DND-41 (cell line): ENCODE results near the gene NF1.

Experiments
- CTCF ChIP-seq: IDR thresholded peaks from 2 replicates; pipeline ENCODE4 v1.5.1; 2012; ENCODE audit warnings: borderline replicate concordance, low read length, moderate library complexity, mild to moderate bottlenecking; ENCODE audit not compliant: poor library complexity, severe bottlenecking; ENCODE audit errors: extremely low read depth
- EZH2 ChIP-seq: IDR thresholded peaks from 3 replicates; pipeline ENCODE4 v1.6.1; 2012; ENCODE audit warnings: borderline replicate concordance, low read depth, mild to moderate bottlenecking, moderate library complexity, low read length, inconsistent platforms; ENCODE audit not compliant: severe bottlenecking

DNA sequence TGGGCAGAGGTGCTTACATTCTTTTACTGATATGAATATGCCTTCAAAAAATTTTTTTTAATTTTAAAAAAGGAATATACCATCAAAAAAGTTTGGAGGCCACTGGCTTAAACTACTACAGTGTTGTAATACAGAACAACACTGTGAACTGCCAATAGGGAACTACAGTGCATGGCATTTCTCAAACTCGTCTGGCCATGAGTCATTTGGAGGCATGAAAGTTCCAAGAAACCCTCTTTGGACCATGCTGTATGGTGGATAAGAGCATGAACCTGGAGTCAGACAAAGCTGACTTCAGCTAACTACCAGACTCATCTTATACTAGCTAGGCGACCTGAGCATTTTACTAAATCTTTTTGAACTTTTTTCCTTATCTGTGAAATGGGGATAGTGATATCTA is 9.2 kb upstream of the NF1 start:
- TF ChIP-seq CTCF (no peak), EZH2 (no peak)
